HEK293 (cell line): Measurements from ENCODE around the gene DDX41.

ENCODE experiments used
- CTCF ChIP-seq: fragments of 450-650 bp; formaldehyde crosslinking; IDR thresholded peaks from 2 replicates; pipeline ENCODE4 v1.5.1; 2016; ENCODE audit warnings: missing biosample characterization, missing genetic modification characterization
- GLI4 ChIP-seq: fragments of 450-650 bp; formaldehyde crosslinking; IDR thresholded peaks from 2 replicates; pipeline ENCODE4 v1.5.1; 2016; ENCODE audit warnings: missing biosample characterization, missing genetic modification characterization
- HOXA7 ChIP-seq: sonication (generic); formaldehyde crosslinking; IDR thresholded peaks from 2 replicates; pipeline ENCODE4 v1.8.1; 2022; ENCODE audit warnings: missing genetic modification reagents, borderline replicate concordance
- KLF1 ChIP-seq: fragments of 450-650 bp; formaldehyde crosslinking; IDR thresholded peaks from 2 replicates; pipeline ENCODE4 v1.5.1; 2016; ENCODE audit warnings: missing biosample characterization, missing genetic modification characterization
- PATZ1 ChIP-seq: fragments of 450-650 bp; formaldehyde crosslinking; IDR thresholded peaks from 2 replicates; pipeline ENCODE4 v1.5.1; 2016; ENCODE audit warnings: missing biosample characterization, missing genetic modification characterization
- ZBTB7A ChIP-seq: fragments of 450-650 bp; formaldehyde crosslinking; IDR thresholded peaks from 2 replicates; pipeline ENCODE4 v1.5.1; 2016; ENCODE audit warnings: low read depth, missing biosample characterization, missing genetic modification characterization
- ZNF10 ChIP-seq: fragments of 450-650 bp; formaldehyde crosslinking; IDR thresholded peaks from 2 replicates; pipeline ENCODE4 v1.5.1; 2017; ENCODE audit warnings: missing biosample characterization, missing genetic modification characterization
- ZNF350 ChIP-seq: fragments of 450-650 bp; formaldehyde crosslinking; IDR thresholded peaks from 2 replicates; pipeline ENCODE4 v1.5.0; 2017; ENCODE audit warnings: missing biosample characterization, mild to moderate bottlenecking, missing genetic modification characterization
- ZNF37A ChIP-seq: fragments of 450-650 bp; IDR thresholded peaks from 2 replicates; pipeline ENCODE4 v1.5.1; 2018; ENCODE audit warnings: missing biosample characterization, missing genetic modification characterization
- ZNF692 ChIP-seq: fragments of 450-650 bp; formaldehyde crosslinking; IDR thresholded peaks from 2 replicates; pipeline ENCODE4 v1.5.1; 2016; ENCODE audit warnings: missing biosample characterization, missing genetic modification characterization
- ZNF791 ChIP-seq: fragments of 450-650 bp; formaldehyde crosslinking; IDR thresholded peaks from 2 replicates; pipeline ENCODE4 v1.5.1; 2016; ENCODE audit warnings: missing biosample characterization, missing genetic modification characterization
- ZSCAN18 ChIP-seq: fragments of 450-650 bp; formaldehyde crosslinking; IDR thresholded peaks from 2 replicates; pipeline ENCODE4 v1.5.1; 2016; ENCODE audit warnings: missing biosample characterization, missing genetic modification characterization

GRCh38 chr5:177466861-177467260, 49.9 kb downstream of the DDX41 start:
- TF ChIP-seq ZNF10 (tag by site-specific recombination) (no peak), ZSCAN18 (no peak), PATZ1 (tag by site-specific recombination) (no peak), ZBTB7A (tag by site-specific recombination) (no peak), CTCF (tag by site-specific recombination) (no peak), ZNF350 (no peak), ZNF692 (tag by site-specific recombination) (no peak), KLF1 (tag by site-specific recombination) (no peak), HOXA7 (CRISPR knock-in tag) (no peak), GLI4 (tag by site-specific recombination) (no peak), ZNF37A (tag by site-specific recombination) (no peak), ZNF791 (no peak)
